Chondrocyte (in vitro differentiated cells): Measurements from ENCODE around the gene GPR161. TPM values are rescaled to one million over a fixed set of nuclear protein-coding genes. Genes with fewer than 3 reads are reported as not detected.

Source experiments
- DNase-seq: peaks from one replicate; pipeline ENCODE4 v3.0.0; 2021; ENCODE audit warnings: mixed read lengths, low spot score
- H3K27ac Mint-ChIP-seq: one replicate; pipeline ENCODE4 v1.8.0; 2021; ENCODE audit warnings: mild to moderate bottlenecking, moderate library complexity, mixed read lengths; ENCODE audit not compliant: unreplicated experiment
- H3K27me3 Mint-ChIP-seq: 2 replicates; pipeline ENCODE4 v1.8.0; 2021; ENCODE audit warnings: low read depth, mixed read lengths
- H3K36me3 Mint-ChIP-seq: 2 replicates; pipeline ENCODE4 v1.8.0; 2021; ENCODE audit warnings: low read depth, mixed read lengths
- H3K4me1 Mint-ChIP-seq: 2 replicates; pipeline ENCODE4 v1.8.0; 2021; ENCODE audit warnings: low read depth, mild to moderate bottlenecking, mixed read lengths
- H3K4me3 Mint-ChIP-seq: one replicate; pipeline ENCODE4 v1.8.0; 2021; ENCODE audit warnings: mild to moderate bottlenecking, moderate library complexity, mixed read lengths; ENCODE audit not compliant: unreplicated experiment
- H3K9me3 Mint-ChIP-seq: 2 replicates; pipeline ENCODE4 v1.8.0; 2021; ENCODE audit warnings: low read depth, mixed read lengths
- total RNA-seq: library from RNA; stranded (reverse); gene quantifications from 3 replicates; pipeline ENCODE4 v1.2.1, GENCODE V29; 2021
- TF ChIP-seq, protein P1 (sequence below): fragments of 200-600 bp; sonication (generic); IDR thresholded peaks from 2 replicates; pipeline ENCODE4 v1.5.0; 2021; ENCODE audit warnings: antibody characterized with exemption, mild to moderate bottlenecking, moderate library complexity

GPR161 gene
- total RNA-seq, 1 donor from 2014 or later, result 33.5 TPM

DNA sequence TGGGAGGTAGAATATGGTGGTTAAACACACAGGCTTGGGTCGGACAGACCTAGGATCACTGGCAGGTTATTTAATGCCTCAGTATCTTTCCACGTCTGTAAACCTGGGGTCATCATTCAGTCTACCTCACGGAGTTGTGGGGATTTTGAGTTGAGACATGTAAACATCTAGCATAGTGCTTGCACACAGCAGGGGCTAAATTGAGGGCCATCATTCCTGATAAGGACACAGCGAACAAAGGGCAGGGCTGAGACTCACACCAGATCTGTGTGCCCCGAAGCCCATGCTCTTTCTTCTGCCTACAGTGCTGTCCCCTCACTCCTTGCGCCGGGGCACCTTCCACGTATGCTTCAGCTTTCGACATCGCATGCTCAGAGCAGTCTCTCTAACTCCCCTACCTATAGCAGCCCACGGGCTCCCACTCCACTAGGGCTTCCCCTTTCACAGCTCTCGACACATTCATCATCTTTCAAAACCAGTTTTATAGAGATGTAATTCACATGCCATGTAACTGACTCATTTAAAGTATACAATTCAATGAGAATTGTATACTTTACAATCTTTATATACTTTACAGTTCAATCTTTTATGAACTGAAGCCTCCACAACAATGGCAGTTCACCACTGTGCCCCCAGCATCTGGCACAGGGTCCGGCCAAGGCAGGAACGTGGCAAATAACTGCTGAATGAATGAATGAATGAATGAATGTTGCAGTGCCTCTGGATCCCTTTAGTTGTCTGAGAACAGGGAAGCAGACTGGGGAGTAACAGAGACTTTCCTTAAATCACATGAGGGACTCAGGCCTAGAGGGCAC lies 48.0 kb downstream of the GPR161 start:
- H3K27ac Mint-ChIP-seq, result no peak overlapping the region
- no peaks in the 10 kb centered on the region for H3K27me3 Mint-ChIP-seq
- peaks cover 5% of the 10 kb centered on the region for H3K36me3 Mint-ChIP-seq
- H3K4me1 Mint-ChIP-seq, result peaks cover 30% of the 10 kb centered on the region
- no peak overlapping the region for H3K4me3 Mint-ChIP-seq
- TF ChIP-seq, protein P1, sequence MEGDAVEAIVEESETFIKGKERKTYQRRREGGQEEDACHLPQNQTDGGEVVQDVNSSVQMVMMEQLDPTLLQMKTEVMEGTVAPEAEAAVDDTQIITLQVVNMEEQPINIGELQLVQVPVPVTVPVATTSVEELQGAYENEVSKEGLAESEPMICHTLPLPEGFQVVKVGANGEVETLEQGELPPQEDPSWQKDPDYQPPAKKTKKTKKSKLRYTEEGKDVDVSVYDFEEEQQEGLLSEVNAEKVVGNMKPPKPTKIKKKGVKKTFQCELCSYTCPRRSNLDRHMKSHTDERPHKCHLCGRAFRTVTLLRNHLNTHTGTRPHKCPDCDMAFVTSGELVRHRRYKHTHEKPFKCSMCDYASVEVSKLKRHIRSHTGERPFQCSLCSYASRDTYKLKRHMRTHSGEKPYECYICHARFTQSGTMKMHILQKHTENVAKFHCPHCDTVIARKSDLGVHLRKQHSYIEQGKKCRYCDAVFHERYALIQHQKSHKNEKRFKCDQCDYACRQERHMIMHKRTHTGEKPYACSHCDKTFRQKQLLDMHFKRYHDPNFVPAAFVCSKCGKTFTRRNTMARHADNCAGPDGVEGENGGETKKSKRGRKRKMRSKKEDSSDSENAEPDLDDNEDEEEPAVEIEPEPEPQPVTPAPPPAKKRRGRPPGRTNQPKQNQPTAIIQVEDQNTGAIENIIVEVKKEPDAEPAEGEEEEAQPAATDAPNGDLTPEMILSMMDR, result no peak
- no peaks in the 10 kb centered on the region for H3K9me3 Mint-ChIP-seq
- no peak for DNase-seq

DNA sequence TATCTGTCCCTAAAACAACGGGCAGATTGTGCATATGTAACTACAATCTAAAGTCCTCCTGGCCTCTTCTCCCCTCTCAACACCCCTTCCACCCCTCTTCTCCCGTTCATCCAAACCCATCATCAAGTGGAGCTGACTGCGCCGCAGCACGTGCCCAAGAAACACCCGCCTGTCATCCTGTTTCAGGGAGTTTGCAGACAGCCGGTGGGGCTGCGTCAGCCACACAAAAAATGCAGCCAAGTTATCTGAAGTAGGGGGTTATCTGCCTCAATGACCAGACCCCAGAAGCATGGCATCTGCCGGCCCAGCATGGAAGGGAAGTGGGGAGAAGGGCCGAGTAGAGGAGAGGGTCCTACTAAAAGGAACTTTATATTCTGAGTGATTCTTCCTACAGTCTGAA lies 49.0 kb downstream of the GPR161 start:
- no peak overlapping the region for H3K27ac Mint-ChIP-seq
- peaks cover 5% of the 10 kb centered on the region for H3K36me3 Mint-ChIP-seq
- no peaks in the 10 kb centered on the region for H3K9me3 Mint-ChIP-seq
- no peak for DNase-seq
- H3K27me3 Mint-ChIP-seq, result no peaks in the 10 kb centered on the region
- H3K4me3 Mint-ChIP-seq, result no peak overlapping the region
- TF ChIP-seq, protein P1, result no peak
- peaks cover 32% of the 10 kb centered on the region for H3K4me1 Mint-ChIP-seq

GRCh38 chr1:168086438-168086837 lies 50.3 kb downstream of the GPR161 start:
- TF ChIP-seq, protein P1, result no peak
- Mint-ChIP-seq H3K4me1 (peaks cover 42% of the 10 kb centered on the region), H3K36me3 (peaks cover 6% of the 10 kb centered on the region), H3K27me3 (no peaks in the 10 kb centered on the region), H3K9me3 (no peaks in the 10 kb centered on the region), H3K4me3 (no peak overlapping the region), H3K27ac (no peak overlapping the region)
- no peak for DNase-seq

- TF ChIP-seq, protein P1, result no peak
- no peaks in the 10 kb centered on the region for H3K9me3 Mint-ChIP-seq
- peaks cover 49% of the 10 kb centered on the region for H3K4me1 Mint-ChIP-seq
- peaks cover 9% of the 10 kb centered on the region for H3K36me3 Mint-ChIP-seq
- H3K27ac Mint-ChIP-seq, result no peak overlapping the region
- no peak overlapping the region for H3K4me3 Mint-ChIP-seq
- no peak for DNase-seq
- H3K27me3 Mint-ChIP-seq, result no peaks in the 10 kb centered on the region
These were observed 51.3 kb downstream of the GPR161 start for GRCh38 chr1:168085401-168085872.

DNA sequence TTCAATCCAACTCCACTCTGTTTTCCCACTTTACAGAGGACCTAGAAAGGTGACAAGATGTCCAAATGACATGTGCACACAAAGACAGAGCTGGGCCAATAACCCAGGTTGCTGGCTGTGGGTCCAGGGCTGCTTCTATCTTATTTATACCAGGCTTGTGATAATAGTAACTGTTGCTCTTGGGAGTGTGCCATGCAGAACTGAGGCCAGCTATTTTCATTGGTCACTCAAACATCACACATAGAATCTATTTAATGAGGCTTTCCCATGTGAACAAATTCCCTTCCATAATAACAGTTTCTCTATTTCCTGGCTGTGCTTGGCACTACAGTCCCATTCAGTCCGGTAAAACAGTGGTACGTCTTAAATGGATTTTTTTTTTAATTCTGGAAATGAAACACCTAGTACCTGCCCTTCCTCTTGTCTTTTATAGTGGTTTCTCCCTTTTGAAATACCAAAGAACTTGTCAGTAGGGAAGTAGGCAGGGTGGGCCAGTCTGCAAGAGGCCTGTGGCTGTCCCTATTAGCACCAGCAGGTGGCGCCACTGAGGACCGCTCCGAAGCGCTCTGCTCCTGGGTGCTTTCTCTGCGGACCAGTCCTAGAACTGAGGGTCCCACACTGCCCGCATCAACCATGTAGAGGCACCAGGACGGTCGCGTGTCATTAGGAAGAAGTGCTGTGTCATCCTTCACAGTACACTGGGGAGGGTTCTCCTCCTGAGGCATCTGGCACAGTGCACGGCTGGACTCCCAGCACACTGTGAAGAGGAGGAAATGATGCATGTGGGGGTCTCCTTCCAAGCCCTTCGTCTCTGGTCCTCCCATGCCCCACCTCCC lies 52.1 kb downstream of the GPR161 start:
- Mint-ChIP-seq H3K4me1 (peaks cover 57% of the 10 kb centered on the region), H3K27me3 (no peaks in the 10 kb centered on the region), H3K4me3 (no peak overlapping the region), H3K9me3 (no peaks in the 10 kb centered on the region), H3K27ac (peak overlapping the region; percentile 46), H3K36me3 (peaks cover 9% of the 10 kb centered on the region)
- no peak for DNase-seq
- TF ChIP-seq, protein P1, result peak; percentile 90
